Stimulated activated CD4-positive, alpha-beta T cell treated with anti-CD3 and anti-CD28 coated beads, TNF-alpha, amount 100 ng/mL, for 4 hours (primary cell): ENCODE data around the gene MAEA.
"Not testable (repeated sequence)": the region's sequence is repeated elsewhere in the genome, so short reads cannot be mapped to it uniquely, and the experiment has no call there.

Source experiments
- DNase-seq, 3 experiments: peaks; one replicate each; pipeline ENCODE4 v3.0.0-alpha.2; 2020; ENCODE audit warnings: low read depth in 3 of 3

The MAEA gene

GRCh38 chr4:1321946-1322650 lies 32.4 kb downstream of the MAEA start:
- no peak for DNase-seq

GRCh38 chr4:1323280-1323634 lies 33.6 kb downstream of the MAEA start:
- DNase-seq, result no peak

DNA sequence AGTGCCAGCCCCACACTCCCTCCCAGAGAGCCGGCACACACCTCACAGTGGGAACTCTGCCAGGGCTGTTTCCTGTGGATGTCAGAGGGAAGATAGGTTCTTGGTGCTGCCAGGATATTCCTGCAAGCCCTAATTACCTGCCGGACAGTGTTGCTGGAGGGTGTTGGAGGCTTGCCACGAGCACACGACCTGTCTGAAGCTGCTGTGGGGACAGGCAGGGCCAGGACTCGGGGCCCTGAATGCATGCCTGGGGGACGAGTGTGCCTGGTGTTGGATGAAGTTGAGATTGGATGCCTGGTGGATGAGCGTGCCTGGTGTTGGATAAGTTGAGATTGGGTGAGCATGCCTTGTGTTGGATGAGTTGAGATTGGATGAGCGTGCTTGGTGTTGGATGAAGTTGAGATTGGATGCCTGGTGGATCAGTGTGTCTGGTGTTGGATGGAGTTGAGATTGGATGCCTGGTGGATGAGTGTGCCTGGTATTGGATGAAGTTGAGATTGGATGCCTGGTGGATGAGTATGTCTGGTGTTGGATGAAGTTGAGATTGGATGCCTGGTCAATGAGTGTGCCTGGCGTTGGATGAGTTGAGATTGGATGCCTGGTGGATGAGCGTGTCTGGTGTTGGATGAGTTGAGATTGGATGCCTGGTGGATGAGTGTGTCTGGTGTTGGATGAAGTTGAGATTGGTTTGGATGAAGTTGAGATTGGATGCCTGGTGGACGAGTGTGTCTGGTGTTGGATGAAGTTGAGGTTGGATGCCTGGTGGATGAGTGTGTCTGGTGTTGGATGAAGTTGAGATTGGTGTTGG lies 34.1 kb downstream of the MAEA start:
- DNase-seq, result no peak

DNA sequence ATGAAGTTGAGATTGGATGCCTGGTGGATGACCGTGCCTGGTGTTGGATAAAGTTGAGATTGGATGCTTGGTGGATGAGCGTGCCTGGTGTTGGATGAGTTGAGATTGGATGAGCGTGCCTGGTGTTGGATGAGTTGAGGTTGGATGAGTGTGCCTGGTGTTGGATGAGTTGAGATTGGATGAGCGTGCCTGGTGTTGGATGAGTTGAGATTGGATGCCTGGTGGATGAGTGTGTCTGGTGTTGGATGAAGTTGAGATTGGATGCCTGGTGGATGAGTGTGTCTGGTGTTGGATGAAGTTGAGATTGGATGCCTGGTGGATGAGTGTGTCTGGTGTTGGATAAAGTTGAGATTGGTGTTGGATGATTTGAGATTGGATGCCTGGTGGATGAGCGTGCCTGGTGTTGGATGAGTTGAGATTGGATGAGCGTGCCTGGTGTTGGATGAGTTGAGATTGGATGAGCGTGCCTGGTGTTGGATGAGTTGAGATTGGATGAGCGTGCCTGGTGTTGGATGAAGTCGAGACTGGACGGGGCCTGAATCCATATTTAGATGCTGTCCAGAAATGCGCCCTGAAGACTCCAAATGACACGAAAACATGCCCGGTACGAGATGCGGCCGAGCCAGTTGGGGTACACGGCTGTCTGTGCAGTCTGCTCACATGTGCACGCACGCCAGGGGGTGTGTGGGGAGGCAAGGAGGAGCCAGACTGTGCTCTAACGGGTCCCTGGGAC lies 34.9 kb downstream of the MAEA start:
- not testable (repeated sequence) for DNase-seq

DNA sequence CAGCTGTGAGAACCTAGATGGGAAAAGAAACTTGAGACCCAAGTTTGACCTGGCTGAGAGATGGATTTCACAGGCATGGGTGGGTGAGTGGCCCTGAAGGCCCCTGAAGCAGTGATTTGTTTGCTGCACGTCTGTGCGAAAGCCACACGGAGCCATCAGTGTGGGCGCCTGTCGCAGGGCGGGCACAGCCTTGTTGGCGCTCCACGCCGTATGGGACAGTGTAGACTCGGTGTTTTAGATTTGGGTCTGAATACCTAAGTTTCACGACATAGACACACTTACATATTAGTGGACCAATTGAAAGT lies 35.4 kb downstream of the MAEA start:
- no peak for DNase-seq

DNA sequence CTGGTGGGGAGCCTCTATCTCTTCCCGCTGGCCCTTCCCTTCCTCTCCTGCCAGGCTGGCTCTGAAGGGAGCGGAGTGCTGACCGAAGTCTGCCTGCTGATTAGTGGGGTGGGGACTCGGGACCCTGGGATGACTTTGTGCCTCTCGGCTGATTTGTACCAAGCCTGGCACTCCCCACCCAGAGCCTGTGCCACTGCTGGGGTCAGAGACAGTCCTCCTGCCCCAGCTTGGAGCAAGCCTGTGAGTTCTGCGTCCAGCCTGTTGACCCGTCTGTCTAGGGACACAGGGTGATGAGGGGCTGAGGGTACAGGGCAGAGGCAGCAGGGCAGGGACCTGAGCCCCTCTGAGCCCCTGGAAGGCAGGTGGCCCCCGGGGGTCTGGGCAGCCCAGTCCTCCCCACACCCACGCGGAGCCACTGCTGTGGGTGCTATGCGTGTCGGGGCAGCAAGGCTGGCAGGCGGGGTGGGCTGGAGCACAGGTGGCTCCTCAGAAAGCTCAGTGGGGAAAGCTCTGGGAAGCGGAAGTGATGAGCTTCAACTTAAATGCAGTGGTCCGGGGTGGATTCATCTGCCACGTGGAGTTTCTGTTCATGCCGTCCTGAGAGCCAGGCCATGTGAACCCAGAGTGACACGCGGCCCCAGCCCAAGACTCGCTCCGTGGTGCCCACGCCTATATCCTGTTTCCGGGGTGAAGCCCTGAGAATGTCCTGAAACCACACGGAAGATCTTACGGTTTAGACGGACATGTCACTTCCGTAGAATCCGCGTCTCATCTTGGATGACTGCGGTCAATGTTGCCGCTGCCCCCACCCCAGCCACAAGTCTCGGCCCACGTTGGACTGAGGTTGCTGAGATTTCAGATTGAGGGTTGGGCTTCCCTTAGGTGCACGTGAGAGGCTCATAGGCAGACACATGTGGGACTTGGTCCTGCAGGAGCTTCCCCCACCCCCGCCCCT lies 36.3 kb downstream of the MAEA start:
- no peak for DNase-seq

DNA sequence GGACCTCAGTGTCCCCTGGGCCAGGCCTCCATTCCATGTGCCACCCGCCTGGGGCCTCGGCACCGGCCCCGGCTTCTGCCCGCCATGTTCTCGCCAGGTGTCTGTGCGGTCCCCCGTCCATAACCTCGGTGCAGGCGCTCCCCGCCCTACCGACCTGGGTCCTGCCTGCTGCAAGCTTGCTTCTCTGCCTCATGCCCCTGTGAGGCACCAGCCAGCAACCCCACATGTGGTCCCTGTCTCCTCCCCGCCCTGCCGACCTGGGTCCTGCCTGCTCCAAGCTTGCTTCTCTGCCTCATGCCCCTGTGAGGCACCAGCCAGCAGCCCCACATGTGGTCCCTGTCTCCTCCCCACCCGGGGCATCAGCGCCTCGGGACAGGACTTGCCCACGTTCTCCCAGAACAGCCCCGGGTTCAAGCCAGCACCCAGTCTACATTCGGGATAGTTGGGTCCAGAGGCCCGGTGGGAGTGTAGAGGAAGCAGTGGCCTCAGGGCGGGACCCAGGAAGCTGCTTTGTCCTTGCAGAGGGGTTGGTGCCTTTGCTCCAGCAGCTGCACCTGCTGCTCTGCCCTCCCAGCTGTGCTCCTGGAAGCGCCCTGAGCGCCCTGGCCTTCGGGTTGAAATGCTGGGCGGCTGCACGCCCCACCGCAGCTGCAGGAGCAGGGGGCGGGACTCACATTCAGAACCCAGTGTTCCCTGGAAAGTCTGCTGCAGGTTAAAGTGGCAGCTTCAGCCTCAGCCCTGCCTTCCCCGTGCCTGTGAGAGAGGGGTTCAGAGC lies 37.2 kb downstream of the MAEA start:
- DNase-seq, result no peak

DNA sequence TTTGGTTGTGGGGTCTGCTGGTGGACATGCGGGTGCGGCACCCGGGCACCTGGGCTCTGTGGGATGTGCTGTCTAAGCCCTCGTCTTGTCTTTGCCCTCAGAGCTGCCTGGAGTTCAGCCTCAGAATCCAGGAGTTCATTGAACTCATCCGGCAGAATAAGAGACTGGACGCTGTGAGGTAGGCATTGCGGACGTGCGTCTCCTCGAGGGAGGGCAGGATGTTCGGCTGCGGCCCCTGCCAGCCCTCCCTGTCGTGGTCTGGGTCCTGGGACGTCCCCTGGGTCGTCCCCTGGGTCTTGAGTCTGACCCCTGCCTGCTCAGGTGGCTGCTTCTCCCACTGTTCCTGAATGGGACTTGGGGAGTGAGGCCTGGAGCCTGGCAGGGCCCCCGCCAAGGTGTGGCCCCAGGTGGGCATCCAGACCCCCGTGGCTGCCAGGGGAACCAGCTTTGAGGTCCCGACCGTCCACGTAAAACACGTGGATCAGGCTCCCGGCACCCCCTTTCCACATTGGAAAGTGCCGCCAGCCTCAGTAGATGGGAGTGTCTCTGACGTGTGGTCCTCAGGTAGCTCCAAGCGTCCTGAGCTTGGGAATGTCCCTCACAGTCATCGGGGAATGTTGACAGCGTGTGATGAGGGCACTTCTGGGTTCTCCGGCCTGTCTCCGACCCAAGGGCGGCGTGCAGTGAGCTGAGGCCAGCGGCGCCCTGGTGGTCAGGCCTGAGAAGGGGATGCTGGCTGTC lies 38.0 kb downstream of the MAEA start:
- no peak for DNase-seq

DNA sequence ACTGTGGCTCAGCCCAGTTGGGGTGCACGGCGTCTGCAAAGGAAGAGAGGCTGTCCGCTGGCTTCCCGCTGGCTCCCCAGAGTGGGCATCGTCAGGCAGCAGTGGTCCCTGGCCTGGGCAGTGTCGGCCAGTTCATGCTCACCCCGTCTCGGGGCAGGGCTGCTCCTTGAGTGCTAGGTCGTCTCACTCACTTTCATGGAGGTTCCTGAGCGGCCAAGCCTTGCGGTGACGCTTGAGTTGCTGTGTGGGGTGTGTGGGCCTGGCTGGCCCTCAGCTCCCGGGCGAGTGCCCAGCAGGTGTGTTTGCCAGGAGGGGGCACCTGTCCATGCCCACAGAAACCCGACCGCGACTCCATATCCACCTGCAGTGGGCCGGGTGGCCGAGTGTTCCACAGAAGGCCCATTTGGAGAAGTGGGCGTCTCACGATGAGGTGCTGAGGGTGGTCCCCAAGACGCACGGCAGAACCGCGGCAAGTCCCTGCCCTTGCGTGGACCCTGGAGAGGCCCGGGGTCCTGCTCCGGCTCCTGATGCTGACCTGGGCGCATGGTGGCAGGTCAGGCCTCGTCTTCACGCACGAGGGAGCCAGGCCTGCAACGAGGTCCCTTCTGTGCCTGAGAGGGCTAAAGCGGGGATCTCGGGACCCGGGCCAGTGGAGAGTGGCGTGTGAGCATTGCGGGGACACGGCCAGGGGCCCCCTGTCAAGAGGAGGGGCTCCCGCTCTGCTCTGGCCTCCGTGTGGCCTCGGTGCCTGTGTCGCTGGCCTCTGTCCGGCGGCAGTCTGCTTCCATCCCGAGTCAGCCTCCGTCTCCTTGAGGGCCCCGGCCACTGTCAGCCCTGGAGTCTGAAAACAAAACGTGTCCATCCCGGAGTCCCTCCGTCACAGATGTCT lies 38.8 kb downstream of the MAEA start:
- DNase-seq, result no peak

GRCh38 chr4:1329408-1330371 lies 40.0 kb downstream of the MAEA start:
- DNase-seq, result no peak

GRCh38 chr4:1330761-1331590 lies 41.3 kb downstream of the MAEA start:
- peak in 1 of 3 experiments; percentile 31 for DNase-seq

DNA sequence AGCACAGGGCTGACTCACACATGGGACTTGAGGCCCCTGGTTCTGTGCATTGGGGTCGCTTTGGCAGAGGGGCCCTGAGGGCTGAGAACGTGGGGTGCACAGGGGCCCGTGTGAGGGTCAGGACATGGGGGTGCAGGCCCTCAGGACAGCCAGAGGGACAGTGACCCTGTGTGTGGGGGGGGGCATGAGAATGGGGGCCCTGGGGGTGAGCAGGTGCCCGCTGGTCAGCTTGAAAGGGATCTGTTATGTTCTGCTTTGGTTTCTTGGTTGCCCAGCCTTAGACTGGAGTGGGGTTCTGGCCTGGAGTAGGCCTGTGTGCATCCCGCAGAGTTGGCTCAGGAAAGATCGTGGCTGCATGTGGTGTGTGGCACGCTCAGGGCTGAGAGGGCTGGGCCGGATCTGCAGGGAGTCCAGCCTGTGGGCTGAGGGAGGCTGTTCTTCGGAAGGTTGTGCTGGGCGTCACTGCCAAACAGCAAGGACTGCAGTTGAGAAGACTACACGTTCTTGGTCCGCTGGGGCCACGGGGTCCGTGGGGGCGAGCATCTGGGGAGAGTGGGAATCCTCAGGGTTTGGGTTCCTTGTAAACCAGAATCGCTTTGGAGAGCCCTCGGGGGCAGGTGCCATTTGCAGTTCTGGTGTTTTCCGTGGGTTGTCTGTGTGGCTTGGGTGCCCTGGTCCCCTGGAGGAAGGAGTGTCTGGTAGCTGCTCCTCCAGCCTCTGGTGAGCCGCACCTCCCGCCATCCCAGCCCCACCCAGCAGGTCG lies 42.1 kb downstream of the MAEA start:
- DNase-seq, result no peak

DNA sequence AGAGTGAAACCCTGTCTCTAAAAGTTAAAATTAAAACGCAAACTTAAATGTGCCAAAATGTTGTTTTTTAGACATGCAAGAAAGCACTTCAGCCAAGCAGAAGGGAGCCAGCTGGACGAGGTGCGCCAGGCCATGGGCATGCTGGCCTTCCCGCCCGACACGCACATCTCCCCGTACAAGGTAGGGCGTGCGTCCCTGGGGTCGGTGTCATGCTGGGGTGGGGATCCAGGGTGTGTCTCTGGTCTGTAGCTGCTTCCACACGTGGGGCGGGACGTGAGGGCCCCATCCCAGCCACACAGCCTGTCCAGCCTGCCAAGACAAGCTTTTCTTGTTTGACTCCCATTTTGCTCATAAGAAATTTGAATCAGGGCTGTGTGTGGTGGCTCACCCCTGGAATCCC lies 43.0 kb downstream of the MAEA start:
- no peak for DNase-seq

- DNase-seq, result no peak
Observed at GRCh38 chr4:1333256-1333655, 43.6 kb downstream of the MAEA start.

- DNase-seq, result not testable (repeated sequence)
Observed at GRCh38 chr4:1333851-1334578, 44.3 kb downstream of the MAEA start.

GRCh38 chr4:1334579-1334895 lies 44.8 kb downstream of the MAEA start:
- DNase-seq, result no peak
